22Rv1 (cell line): ENCODE data around the gene GPR61.

Experiments used
- CTCF ChIP-seq: fragments of 450-650 bp; IDR thresholded peaks from 2 replicates; pipeline ENCODE4 v1.5.1; 2017; ENCODE audit warnings: mild to moderate bottlenecking
- ZFX ChIP-seq: fragments of 450-650 bp; IDR thresholded peaks from 2 replicates; pipeline ENCODE4 v1.6.1; 2017; ENCODE audit warnings: antibody characterized with exemption, borderline replicate concordance

- no peak for TF ChIP-seq CTCF
- TF ChIP-seq ZFX: no peak
Measured at GRCh38 chr1:109492779-109493178, 46.9 kb upstream of the GPR61 start.
